ENCODE measurements around the gene TRHDE. TPM values are rescaled to one million over a fixed set of nuclear protein-coding genes. Genes with fewer than 3 reads are reported as not detected.
"Not testable (repeated sequence)": the region's sequence is repeated elsewhere in the genome, so short reads cannot be mapped to it uniquely, and the experiment has no call there.

TRHDE gene
- total RNA-seq, 1 donor from 2014 or later: 0.64 TPM

- Mint-ChIP-seq H3K4me3 (ENCODE audit: unreplicated experiment) (no peak overlapping the region), H3K4me1 (ENCODE audit: unreplicated experiment) (peaks cover 2% of the 10 kb centered on the region), H3K27me3 (ENCODE audit: unreplicated experiment) (no peaks in the 10 kb centered on the region), H3K27ac (ENCODE audit: unreplicated experiment) (no peak overlapping the region), H3K9me3 (ENCODE audit: unreplicated experiment) (no peaks in the 10 kb centered on the region), H3K36me3 (ENCODE audit: unreplicated experiment) (no peaks in the 10 kb centered on the region)
- TF ChIP-seq CTCF (IDR thresholded peaks at IDR 0.05): no peak
- DNase-seq (ENCODE audit: extremely low spot score, unreplicated experiment): no peak
These were observed 233.1 kb downstream of the TRHDE start for GRCh38 chr12:72505227-72505626.

- no peaks in the 10 kb centered on the region for H3K36me3 Mint-ChIP-seq (ENCODE audit: unreplicated experiment)
- no peaks in the 10 kb centered on the region for H3K27me3 Mint-ChIP-seq (ENCODE audit: unreplicated experiment)
- no peaks in the 10 kb centered on the region for H3K9me3 Mint-ChIP-seq (ENCODE audit: unreplicated experiment)
- no peak for DNase-seq (ENCODE audit: extremely low spot score, unreplicated experiment)
- no peak overlapping the region for H3K4me3 Mint-ChIP-seq (ENCODE audit: unreplicated experiment)
- H3K27ac Mint-ChIP-seq (ENCODE audit: unreplicated experiment): no peak overlapping the region
- TF ChIP-seq CTCF (IDR thresholded peaks at IDR 0.05): no peak
- H3K4me1 Mint-ChIP-seq (ENCODE audit: unreplicated experiment): peaks cover 6% of the 10 kb centered on the region
These were observed 237.7 kb downstream of the TRHDE start for GRCh38 chr12:72509891-72510290.

GRCh38 chr12:72510772-72511171 is 238.6 kb downstream of the TRHDE start:
- no peak for DNase-seq (ENCODE audit: extremely low spot score, unreplicated experiment)
- Mint-ChIP-seq H3K4me1 (ENCODE audit: unreplicated experiment) (peaks cover 6% of the 10 kb centered on the region), H3K27me3 (ENCODE audit: unreplicated experiment) (no peaks in the 10 kb centered on the region), H3K36me3 (ENCODE audit: unreplicated experiment) (no peaks in the 10 kb centered on the region), H3K27ac (ENCODE audit: unreplicated experiment) (no peak overlapping the region), H3K9me3 (ENCODE audit: unreplicated experiment) (no peaks in the 10 kb centered on the region), H3K4me3 (ENCODE audit: unreplicated experiment) (no peak overlapping the region)
- TF ChIP-seq CTCF (IDR thresholded peaks at IDR 0.05): no peak

GRCh38 chr12:72511498-72511897 is 239.3 kb downstream of the TRHDE start:
- no peak for DNase-seq (ENCODE audit: extremely low spot score, unreplicated experiment)
- Mint-ChIP-seq H3K27me3 (ENCODE audit: unreplicated experiment) (no peaks in the 10 kb centered on the region), H3K9me3 (ENCODE audit: unreplicated experiment) (no peaks in the 10 kb centered on the region), H3K4me3 (ENCODE audit: unreplicated experiment) (no peak overlapping the region), H3K4me1 (ENCODE audit: unreplicated experiment) (peaks cover 6% of the 10 kb centered on the region), H3K27ac (ENCODE audit: unreplicated experiment) (no peak overlapping the region), H3K36me3 (ENCODE audit: unreplicated experiment) (no peaks in the 10 kb centered on the region)
- no peak for TF ChIP-seq CTCF (IDR thresholded peaks at IDR 0.05)

- no peak for TF ChIP-seq CTCF (IDR thresholded peaks at IDR 0.05)
- Mint-ChIP-seq H3K36me3 (ENCODE audit: unreplicated experiment) (no peaks in the 10 kb centered on the region), H3K4me3 (ENCODE audit: unreplicated experiment) (no peak overlapping the region), H3K4me1 (ENCODE audit: unreplicated experiment) (peaks cover 6% of the 10 kb centered on the region), H3K27ac (ENCODE audit: unreplicated experiment) (no peak overlapping the region), H3K27me3 (ENCODE audit: unreplicated experiment) (no peaks in the 10 kb centered on the region), H3K9me3 (ENCODE audit: unreplicated experiment) (no peaks in the 10 kb centered on the region)
- no peak for DNase-seq (ENCODE audit: extremely low spot score, unreplicated experiment)
These were observed 239.7 kb downstream of the TRHDE start for GRCh38 chr12:72511906-72512305.

GRCh38 chr12:72520044-72520678 is 248.0 kb downstream of the TRHDE start:
- not testable (repeated sequence) for H3K9me3 Mint-ChIP-seq (ENCODE audit: unreplicated experiment); DNase-seq (ENCODE audit: extremely low spot score, unreplicated experiment); H3K4me1 Mint-ChIP-seq (ENCODE audit: unreplicated experiment); H3K36me3 Mint-ChIP-seq (ENCODE audit: unreplicated experiment); H3K4me3 Mint-ChIP-seq (ENCODE audit: unreplicated experiment); H3K27ac Mint-ChIP-seq (ENCODE audit: unreplicated experiment); H3K27me3 Mint-ChIP-seq (ENCODE audit: unreplicated experiment)
